Peyer's patch (tissue), 4 donors: ENCODE data around the gene EHBP1. TPM values are rescaled to one million over a fixed set of nuclear protein-coding genes. Genes with fewer than 3 reads are reported as not detected.

Experiments
- DNase-seq, 3 donors: peaks; one replicate each; pipeline ENCODE4 v3.0.0-alpha.2; 2017 to 2019
- H3K27ac ChIP-seq, 4 donors: fragments of 200-600 bp; sonication (generic); one replicate each; pipeline ENCODE4 v1.5.1; 2016 to 2019
- H3K27me3 ChIP-seq, 2 donors: fragments of 200-600 bp; sonication (generic); one replicate each; pipeline ENCODE4 v1.5.1; 2019
- H3K36me3 ChIP-seq, 3 donors: fragments of 200-600 bp; sonication (generic); one replicate each; pipeline ENCODE4 v1.5.1; 2016 to 2019
- H3K4me1 ChIP-seq, 4 donors: fragments of 200-600 bp; sonication (generic); one replicate each; pipeline ENCODE4 v1.5.1; 2016 to 2019
- H3K4me3 ChIP-seq, 4 donors: fragments of 200-600 bp; sonication (generic); 1 replicate in 3 of 4; 2 replicates in 1 of 4; pipeline ENCODE4 v1.5.1; 2016 to 2019; ENCODE audit warnings: mild to moderate bottlenecking in 1 of 4
- H3K9me3 ChIP-seq, 4 donors: fragments of 200-600 bp; sonication (generic); one replicate each; pipeline ENCODE4 v1.5.1; 2016 to 2019; ENCODE audit warnings: mild to moderate bottlenecking in 1 of 4
- CTCF ChIP-seq, 6 experiments: fragments of 450-650 bp in 4 of 6; fragments of 200-600 bp in 2 of 6; sonication (generic) in 1 of 6; IDR thresholded peaks; one replicate each; pipeline ENCODE4 v1.5.1; 2017 to 2019; ENCODE audit warnings: antibody characterized with exemption in 6 of 6, mild to moderate bottlenecking in 3 of 6, moderate library complexity in 1 of 6
- POLR2A ChIP-seq, 2 donors: fragments of 450-650 bp; IDR thresholded peaks; one replicate each; pipeline ENCODE4 v1.5.1; 2017; ENCODE audit warnings: antibody characterized with exemption in 2 of 2, mild to moderate bottlenecking in 2 of 2, moderate library complexity in 2 of 2
- total RNA-seq, 4 donors: library from RNA; depleted of rRNA; stranded (reverse); fragments of >200 nt; gene quantifications; one replicate each; pipeline ENCODE4 v1.1.0, GENCODE V29; 2016

Gene EHBP1
- total RNA-seq, 4 donors from 2014 or later, result 27.1 to 190 (median 60.8) TPM

GRCh38 chr2:62713837-62714236 lies 8.3 kb downstream of the EHBP1 start:
- no peaks in the 10 kb centered on the region for H3K36me3 ChIP-seq
- H3K27me3 ChIP-seq, result no peaks in the 10 kb centered on the region
- no peak overlapping the region for H3K4me3 ChIP-seq
- H3K4me1 ChIP-seq, result peaks cover 0 to 2% (median 0%) of the 10 kb centered on the region in 4 donors
- TF ChIP-seq POLR2A (IDR thresholded peaks at IDR 0.05), result no peak
- TF ChIP-seq CTCF (IDR thresholded peaks at IDR 0.05), result no peak
- no peak overlapping the region for H3K27ac ChIP-seq
- no peaks in the 10 kb centered on the region for H3K9me3 ChIP-seq
- no peak for DNase-seq

DNA sequence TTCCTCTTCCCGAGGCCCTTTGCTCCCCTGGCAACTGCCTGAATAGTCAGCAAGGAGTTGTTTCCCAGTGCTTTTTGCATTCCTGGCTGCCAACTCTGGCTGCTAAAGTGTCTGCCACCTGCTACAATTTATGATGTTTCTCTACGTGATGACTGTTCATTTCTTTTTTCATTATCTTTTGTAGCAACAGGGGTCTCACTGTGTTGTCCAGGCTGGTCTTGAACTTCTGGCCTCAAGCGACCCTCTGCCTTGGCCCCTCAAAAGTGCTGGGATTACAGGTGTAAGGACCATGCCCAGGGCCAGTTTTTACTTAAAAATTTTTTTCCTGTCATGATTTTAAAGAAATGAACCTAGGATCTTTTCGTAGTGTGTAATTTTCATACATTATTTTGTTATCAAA lies 11.3 kb downstream of the EHBP1 start:
- no peaks in the 10 kb centered on the region for H3K27me3 ChIP-seq
- TF ChIP-seq POLR2A (IDR thresholded peaks at IDR 0.05) (no peak), CTCF (IDR thresholded peaks at IDR 0.05) (no peak)
- no peaks in the 10 kb centered on the region for H3K4me1 ChIP-seq
- no peak overlapping the region for H3K4me3 ChIP-seq
- DNase-seq, result no peak
- H3K27ac ChIP-seq, result no peak overlapping the region
- H3K9me3 ChIP-seq, result no peaks in the 10 kb centered on the region
- no peaks in the 10 kb centered on the region for H3K36me3 ChIP-seq

- Histone ChIP-seq H3K4me1 (no peaks in the 10 kb centered on the region), H3K4me3 (no peak overlapping the region), H3K27ac (no peak overlapping the region), H3K27me3 (no peaks in the 10 kb centered on the region), H3K36me3 (no peaks in the 10 kb centered on the region), H3K9me3 (no peaks in the 10 kb centered on the region)
- DNase-seq, result no peak
- TF ChIP-seq POLR2A (IDR thresholded peaks at IDR 0.05) (no peak), CTCF (IDR thresholded peaks at IDR 0.05) (no peak)
These were observed 12.1 kb downstream of the EHBP1 start for GRCh38 chr2:62717503-62718081.

GRCh38 chr2:62718225-62718822 lies 12.8 kb downstream of the EHBP1 start:
- DNase-seq, result no peak
- Histone ChIP-seq H3K36me3 (no peaks in the 10 kb centered on the region), H3K4me1 (no peaks in the 10 kb centered on the region), H3K9me3 (no peaks in the 10 kb centered on the region), H3K4me3 (no peak overlapping the region), H3K27me3 (no peaks in the 10 kb centered on the region), H3K27ac (no peak overlapping the region)
- TF ChIP-seq POLR2A (IDR thresholded peaks at IDR 0.05) (no peak), CTCF (IDR thresholded peaks at IDR 0.05) (no peak)

GRCh38 chr2:62719757-62720156 lies 14.2 kb downstream of the EHBP1 start:
- Histone ChIP-seq H3K27me3 (no peaks in the 10 kb centered on the region), H3K4me1 (no peaks in the 10 kb centered on the region), H3K27ac (no peak overlapping the region), H3K4me3 (no peak overlapping the region), H3K9me3 (no peaks in the 10 kb centered on the region), H3K36me3 (no peaks in the 10 kb centered on the region)
- no peak for DNase-seq
- no peak for TF ChIP-seq POLR2A (IDR thresholded peaks at IDR 0.05)
- TF ChIP-seq CTCF (IDR thresholded peaks at IDR 0.05), result no peak
